MM.1S (cell line): Measurements from ENCODE around the gene PRSS33.

Experiments
- DNase-seq: peaks from one replicate; pipeline ENCODE4 v3.0.0-alpha.2; 2015
- H2AFZ ChIP-seq: fragments of 300-600 bp; sonication (generic); 2 replicates; pipeline ENCODE4 v1.6.0; 2016; ENCODE audit warnings: antibody characterized with exemption, low read length
- H3F3A ChIP-seq: fragments of 300-600 bp; sonication (generic); 2 replicates; pipeline ENCODE4 v1.6.1; 2016; ENCODE audit warnings: mild to moderate bottlenecking, antibody characterized with exemption, low read length, moderate library complexity, mixed read lengths; ENCODE audit not compliant: insufficient read depth
- H3K27ac ChIP-seq: fragments of 300-600 bp; sonication (generic); 2 replicates; pipeline ENCODE4 v1.5.1; 2016; ENCODE audit warnings: mild to moderate bottlenecking, low read length
- H3K27me3 ChIP-seq: fragments of 300-600 bp; sonication (generic); replicated peaks from 2 replicates; pipeline ENCODE4 v1.6.0; 2016; ENCODE audit warnings: low read length; ENCODE audit not compliant: insufficient read depth
- H3K36me3 ChIP-seq: fragments of 300-600 bp; sonication (generic); replicated peaks from 2 replicates; pipeline ENCODE4 v1.6.1; 2016; ENCODE audit warnings: mild to moderate bottlenecking, low read length, mixed read lengths; ENCODE audit not compliant: insufficient read depth
- H3K4me1 ChIP-seq: fragments of 300-600 bp; sonication (generic); 2 replicates; pipeline ENCODE4 v1.6.1; 2016; ENCODE audit warnings: low read length, mixed read lengths
- H3K4me2 ChIP-seq: fragments of 300-600 bp; sonication (generic); 2 replicates; pipeline ENCODE4 v1.6.0; 2016; ENCODE audit warnings: low read depth, low read length
- H3K4me3 ChIP-seq: fragments of 300-600 bp; sonication (generic); 2 replicates; pipeline ENCODE4 v1.5.1; 2016; ENCODE audit warnings: low read length, mixed read lengths
- H3K79me2 ChIP-seq: fragments of 300-600 bp; sonication (generic); 2 replicates; pipeline ENCODE4 v1.6.1; 2016; ENCODE audit warnings: mixed run types, low read length, mixed read lengths
- H3K9ac ChIP-seq: fragments of 300-600 bp; sonication (generic); 2 replicates; pipeline ENCODE4 v1.6.1; 2016; ENCODE audit warnings: low read length, mixed read lengths
- H3K9me2 ChIP-seq: fragments of 300-600 bp; sonication (generic); replicated peaks from 2 replicates; pipeline ENCODE4 v1.6.1; 2016; ENCODE audit warnings: mild to moderate bottlenecking, low read length, mixed read lengths; ENCODE audit not compliant: insufficient read depth
- H3K9me3 ChIP-seq: fragments of 300-600 bp; sonication (generic); replicated peaks from 2 replicates; pipeline ENCODE4 v1.6.1; 2016; ENCODE audit warnings: mild to moderate bottlenecking, low read length, mixed read lengths; ENCODE audit not compliant: insufficient read depth
- H4K20me1 ChIP-seq: fragments of 300-600 bp; sonication (generic); 2 replicates; pipeline ENCODE4 v1.6.1; 2016; ENCODE audit warnings: mild to moderate bottlenecking, low read length, moderate library complexity, mixed read lengths; ENCODE audit not compliant: insufficient read depth
- CTCF ChIP-seq: fragments of 300-600 bp; sonication (generic); IDR thresholded peaks from 2 replicates; pipeline ENCODE4 v1.5.1; 2016; ENCODE audit warnings: antibody characterized with exemption, low read length, mixed read lengths
- EZH2 ChIP-seq: fragments of 300-600 bp; sonication (generic); optimal IDR thresholded peaks from 2 replicates; pipeline ENCODE3; 2017; ENCODE audit warnings: low read depth, mild to moderate bottlenecking, antibody characterized with exemption, low read length, mixed read lengths
- EZH2phosphoT487 ChIP-seq: fragments of 300-600 bp; sonication (generic); IDR thresholded peaks from 2 replicates; pipeline ENCODE4 v1.6.1; 2018; ENCODE audit warnings: antibody characterized with exemption, low read length

PRSS33 gene

GRCh38 chr16:2790631-2791030 is 3.3 kb upstream of the PRSS33 start:
- H2AFZ ChIP-seq, result no peak overlapping the region
- no peaks in the 10 kb centered on the region for H3K36me3 ChIP-seq
- H3K27me3 ChIP-seq, result peaks cover 83% of the 10 kb centered on the region
- H3K4me1 ChIP-seq, result no peaks in the 10 kb centered on the region
- H3F3A ChIP-seq, result no peaks in the 10 kb centered on the region
- H3K9me3 ChIP-seq, result no peaks in the 10 kb centered on the region
- DNase-seq, result no peak
- no peaks in the 10 kb centered on the region for H3K79me2 ChIP-seq
- H3K4me3 ChIP-seq, result no peak overlapping the region
- no peak for TF ChIP-seq EZH2
- no peak for TF ChIP-seq EZH2phosphoT487
- H4K20me1 ChIP-seq, result no peaks in the 10 kb centered on the region
- H3K9ac ChIP-seq, result no peak overlapping the region
- no peak overlapping the region for H3K27ac ChIP-seq
- no peaks in the 10 kb centered on the region for H3K9me2 ChIP-seq
- no peak overlapping the region for H3K4me2 ChIP-seq

DNA sequence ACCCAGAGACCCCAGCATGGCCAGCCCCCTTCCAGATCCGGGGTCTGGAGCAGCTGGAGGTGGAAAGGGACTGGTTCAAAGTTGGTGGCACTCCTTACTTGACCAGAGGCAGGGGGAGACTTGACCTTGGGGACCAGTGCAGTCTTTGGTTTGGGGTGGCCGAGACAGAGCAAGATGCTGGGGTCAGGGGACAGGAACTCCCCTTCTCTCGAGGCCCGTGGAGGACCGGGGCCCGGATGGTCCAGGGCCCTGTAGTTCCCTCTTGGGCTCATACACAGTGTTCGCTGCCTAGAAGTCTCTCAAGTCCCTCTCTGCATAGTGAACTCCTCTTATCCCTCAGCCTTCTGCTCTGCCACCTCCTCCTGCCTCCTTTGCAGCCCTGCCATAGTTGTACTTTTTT is 601 bp upstream of the PRSS33 start:
- H3K9me2 ChIP-seq, result no peaks in the 10 kb centered on the region
- no peaks in the 10 kb centered on the region for H3F3A ChIP-seq
- H2AFZ ChIP-seq, result no peak overlapping the region
- no peaks in the 10 kb centered on the region for H4K20me1 ChIP-seq
- no peak overlapping the region for H3K27ac ChIP-seq
- no peaks in the 10 kb centered on the region for H3K4me1 ChIP-seq
- H3K4me2 ChIP-seq, result no peak overlapping the region
- no peaks in the 10 kb centered on the region for H3K79me2 ChIP-seq
- H3K9me3 ChIP-seq, result no peaks in the 10 kb centered on the region
- no peak overlapping the region for H3K4me3 ChIP-seq
- peaks cover 82% of the 10 kb centered on the region for H3K27me3 ChIP-seq
- no peaks in the 10 kb centered on the region for H3K36me3 ChIP-seq
- H3K9ac ChIP-seq, result no peak overlapping the region
- TF ChIP-seq CTCF, result no peak
- no peak for TF ChIP-seq EZH2
- no peak for TF ChIP-seq EZH2phosphoT487
- DNase-seq, result no peak

- H3K27me3 ChIP-seq, result peaks cover 70% of the 10 kb centered on the region
- H3K9ac ChIP-seq, result no peak overlapping the region
- no peaks in the 10 kb centered on the region for H3K4me1 ChIP-seq
- no peaks in the 10 kb centered on the region for H3K9me2 ChIP-seq
- H2AFZ ChIP-seq, result no peak overlapping the region
- no peak for DNase-seq
- H3F3A ChIP-seq, result no peaks in the 10 kb centered on the region
- H3K36me3 ChIP-seq, result no peaks in the 10 kb centered on the region
- H3K4me3 ChIP-seq, result no peak overlapping the region
- H3K9me3 ChIP-seq, result no peaks in the 10 kb centered on the region
- H4K20me1 ChIP-seq, result no peaks in the 10 kb centered on the region
- no peaks in the 10 kb centered on the region for H3K79me2 ChIP-seq
- H3K27ac ChIP-seq, result no peak overlapping the region
- TF ChIP-seq EZH2phosphoT487 (no peak), EZH2 (no peak), CTCF (no peak)
- H3K4me2 ChIP-seq, result no peak overlapping the region
Measured at GRCh38 chr16:2786826-2787151, 571 bp downstream of the PRSS33 start.

GRCh38 chr16:2786061-2786825 is 1.1 kb downstream of the PRSS33 start:
- TF ChIP-seq CTCF, result no peak
- TF ChIP-seq EZH2, result no peak
- no peak for TF ChIP-seq EZH2phosphoT487
- Histone ChIP-seq H3K4me3 (no peak overlapping the region), H3K4me2 (no peak overlapping the region)

More at GRCh38 chr16:2786061-2786825, 1.1 kb downstream of the PRSS33 start:
- no peaks in the 10 kb centered on the region for H3K4me1 ChIP-seq
- H3K36me3 ChIP-seq, result no peaks in the 10 kb centered on the region
- H3K9ac ChIP-seq, result no peak overlapping the region
- no peaks in the 10 kb centered on the region for H4K20me1 ChIP-seq
- no peaks in the 10 kb centered on the region for H3K9me3 ChIP-seq
- H3K27me3 ChIP-seq, result peaks cover 65% of the 10 kb centered on the region
- no peaks in the 10 kb centered on the region for H3K9me2 ChIP-seq
- no peak overlapping the region for H3K27ac ChIP-seq
- DNase-seq, result no peak
- no peaks in the 10 kb centered on the region for H3K79me2 ChIP-seq
- no peaks in the 10 kb centered on the region for H3F3A ChIP-seq
- H2AFZ ChIP-seq, result no peak overlapping the region
